ENCODE results near the gene VIPR2.

VIPR2 gene

GRCh38 chr7:158991824-158992621, 152.6 kb downstream of the VIPR2 start:
- no peak for TF ChIP-seq CSDC2 (CRISPR knock-in tag; IDR thresholded peaks at IDR 0.05)
- TF ChIP-seq ARNTL (CRISPR knock-in tag; IDR thresholded peaks at IDR 0.05; ENCODE audit: borderline replicate concordance, low read depth): no peak
- no peak for TF ChIP-seq SNAI2 (CRISPR knock-in tag; IDR thresholded peaks at IDR 0.05)
- no peak for TF ChIP-seq CSRNP3 (CRISPR knock-in tag; IDR thresholded peaks at IDR 0.05)
- no peak for TF ChIP-seq ISL1 (CRISPR knock-in tag; IDR thresholded peaks at IDR 0.05)
- no peak for TF ChIP-seq ZNF8 (CRISPR knock-in tag; IDR thresholded peaks at IDR 0.05)
- TF ChIP-seq PATZ1 (CRISPR knock-in tag; IDR thresholded peaks at IDR 0.05; ENCODE audit: borderline replicate concordance): no peak
- no peak for TF ChIP-seq PPARA (CRISPR knock-in tag; IDR thresholded peaks at IDR 0.05; ENCODE audit: borderline replicate concordance)
- TF ChIP-seq POU6F1 (CRISPR knock-in tag; IDR thresholded peaks at IDR 0.05; ENCODE audit: borderline replicate concordance, low read depth): no peak
- no peak for TF ChIP-seq ZFP3 (CRISPR knock-in tag; IDR thresholded peaks at IDR 0.05)
- no peak for TF ChIP-seq ZNF565 (CRISPR knock-in tag; conservative IDR thresholded peaks at IDR 0.05; ENCODE audit: low read depth)
- no peak for TF ChIP-seq ZNF70 (CRISPR knock-in tag; IDR thresholded peaks at IDR 0.05)
- TF ChIP-seq TSHZ2 (CRISPR knock-in tag; IDR thresholded peaks at IDR 0.05): no peak
- no peak for TF ChIP-seq BACH2 (CRISPR knock-in tag; IDR thresholded peaks at IDR 0.05; ENCODE audit: borderline replicate concordance)
- no peak for TF ChIP-seq TCF4 (CRISPR knock-in tag; IDR thresholded peaks at IDR 0.05; ENCODE audit: borderline replicate concordance)
- TF ChIP-seq ZC3H10 (CRISPR knock-in tag; IDR thresholded peaks at IDR 0.05): no peak
- no peak for TF ChIP-seq ZFP30 (CRISPR knock-in tag; IDR thresholded peaks at IDR 0.05)
- no peak for TF ChIP-seq TOX (CRISPR knock-in tag; IDR thresholded peaks at IDR 0.05; ENCODE audit: borderline replicate concordance)
- no peak for ATAC-seq

GRCh38 chr7:158988996-158989395, 155.7 kb downstream of the VIPR2 start:
- no peak for TF ChIP-seq ARNTL (CRISPR knock-in tag; IDR thresholded peaks at IDR 0.05; ENCODE audit: borderline replicate concordance, low read depth)
- no peak for TF ChIP-seq PPARA (CRISPR knock-in tag; IDR thresholded peaks at IDR 0.05; ENCODE audit: borderline replicate concordance)
- TF ChIP-seq CREB5 (CRISPR knock-in tag; IDR thresholded peaks at IDR 0.05; ENCODE audit: low read depth): no peak
- no peak for TF ChIP-seq CSDC2 (CRISPR knock-in tag; IDR thresholded peaks at IDR 0.05)
- no peak for TF ChIP-seq RARB (CRISPR knock-in tag; IDR thresholded peaks at IDR 0.05)
- TF ChIP-seq POU6F1 (CRISPR knock-in tag; IDR thresholded peaks at IDR 0.05; ENCODE audit: borderline replicate concordance, low read depth): no peak
- no peak for TF ChIP-seq CSRNP3 (CRISPR knock-in tag; IDR thresholded peaks at IDR 0.05)
- TF ChIP-seq ZNF70 (CRISPR knock-in tag; IDR thresholded peaks at IDR 0.05): no peak
- no peak for TF ChIP-seq BACH2 (CRISPR knock-in tag; IDR thresholded peaks at IDR 0.05; ENCODE audit: borderline replicate concordance)
- TF ChIP-seq ZNF565 (CRISPR knock-in tag; conservative IDR thresholded peaks at IDR 0.05; ENCODE audit: low read depth): no peak
- no peak for TF ChIP-seq OSR1 (CRISPR knock-in tag; IDR thresholded peaks at IDR 0.05)
- TF ChIP-seq TCF4 (CRISPR knock-in tag; IDR thresholded peaks at IDR 0.05; ENCODE audit: borderline replicate concordance): no peak
- no peak for TF ChIP-seq ZNF8 (CRISPR knock-in tag; IDR thresholded peaks at IDR 0.05)
- TF ChIP-seq GLIS3 (CRISPR knock-in tag; IDR thresholded peaks at IDR 0.05): no peak
- no peak for TF ChIP-seq PATZ1 (CRISPR knock-in tag; IDR thresholded peaks at IDR 0.05; ENCODE audit: borderline replicate concordance)
- TF ChIP-seq ZFP3 (CRISPR knock-in tag; IDR thresholded peaks at IDR 0.05): no peak
- no peak for TF ChIP-seq ZFP30 (CRISPR knock-in tag; IDR thresholded peaks at IDR 0.05)
- no peak for TF ChIP-seq SNAI2 (CRISPR knock-in tag; IDR thresholded peaks at IDR 0.05)
- TF ChIP-seq ISL1 (CRISPR knock-in tag; IDR thresholded peaks at IDR 0.05): no peak
- TF ChIP-seq TOX (CRISPR knock-in tag; IDR thresholded peaks at IDR 0.05; ENCODE audit: borderline replicate concordance): no peak
- ATAC-seq: no peak
